Measurements from ENCODE around the gene PNRC2.

PNRC2 gene, protein sequence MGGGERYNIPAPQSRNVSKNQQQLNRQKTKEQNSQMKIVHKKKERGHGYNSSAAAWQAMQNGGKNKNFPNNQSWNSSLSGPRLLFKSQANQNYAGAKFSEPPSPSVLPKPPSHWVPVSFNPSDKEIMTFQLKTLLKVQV

DNA sequence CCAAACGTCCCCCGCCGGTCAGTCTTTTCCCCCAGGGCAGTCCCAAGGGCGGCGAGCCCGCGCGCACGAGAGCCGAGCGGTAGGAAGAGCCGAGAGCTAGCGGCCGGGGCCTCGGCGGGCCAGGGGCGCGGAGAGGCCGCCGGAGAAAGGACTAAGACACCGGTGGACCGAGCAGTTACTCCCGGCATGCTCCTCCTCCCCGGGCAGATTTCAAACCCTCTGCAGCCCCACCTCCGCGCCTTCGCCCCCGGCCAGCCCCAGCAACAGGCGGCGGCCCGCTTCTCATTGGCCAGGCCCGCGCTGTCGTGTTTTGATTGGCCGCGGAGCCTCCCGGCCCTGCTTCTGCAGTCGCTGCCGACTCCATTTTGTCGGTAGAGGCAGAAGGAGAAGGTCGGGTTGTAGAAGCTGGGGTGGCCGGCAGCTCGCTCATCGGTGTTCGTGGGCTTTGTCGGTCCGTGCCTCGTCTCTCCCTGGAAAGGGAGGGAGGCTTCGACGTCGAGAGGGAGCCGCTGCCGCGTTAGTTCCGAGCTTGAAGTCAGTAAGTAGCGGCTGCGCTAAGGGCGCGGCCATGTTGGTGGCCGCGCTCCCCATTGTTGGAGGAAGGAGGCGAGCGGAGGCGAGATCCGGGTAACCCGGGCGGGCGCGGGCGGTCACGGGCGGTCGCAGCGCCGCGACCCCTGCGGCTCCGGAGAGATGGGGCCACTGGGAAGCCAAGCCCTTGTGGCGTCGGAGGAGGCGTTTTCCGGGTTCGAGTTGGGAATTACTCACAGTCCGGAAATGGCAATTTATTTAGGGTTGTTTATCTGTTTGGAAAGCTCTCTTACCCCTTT is at the start of gene PNRC2:
Gene PNRC2 (plus strand): TSS at position 368 of the 830 bp plus-strand sequence. CDS start 1,630 bp downstream, outside the sequence.
- peak; percentile 93 for DNase-seq (ENCODE audit: low read depth)
- TF ChIP-seq CTCF (conservative IDR thresholded peaks at IDR 0.05; ENCODE audit: control insufficient read depth, insufficient read depth, low read depth, low read length), result no peak
- H3K4me3 ChIP-seq (ENCODE audit: control insufficient read depth, low read depth, low read length), result peak within 1 kb of the TSS; percentile 83

- no peak for DNase-seq (ENCODE audit: low read depth)
- no peak for TF ChIP-seq CTCF (conservative IDR thresholded peaks at IDR 0.05; ENCODE audit: control insufficient read depth, insufficient read depth, low read depth, low read length)
- no peak overlapping the region for H3K4me3 ChIP-seq (ENCODE audit: control insufficient read depth, low read depth, low read length)
These were observed 49.5 kb upstream of the PNRC2 start for GRCh38 chr1:23910144-23910543.

GRCh38 chr1:23910553-23911246 is 48.9 kb upstream of the PNRC2 start:
- no peak overlapping the region for H3K4me3 ChIP-seq (ENCODE audit: control insufficient read depth, low read depth, low read length)
- no peak for TF ChIP-seq CTCF (conservative IDR thresholded peaks at IDR 0.05; ENCODE audit: control insufficient read depth, insufficient read depth, low read depth, low read length)
- no peak for DNase-seq (ENCODE audit: low read depth)

- no peak for DNase-seq (ENCODE audit: low read depth)
- TF ChIP-seq CTCF (conservative IDR thresholded peaks at IDR 0.05; ENCODE audit: control insufficient read depth, insufficient read depth, low read depth, low read length), result no peak
- H3K4me3 ChIP-seq (ENCODE audit: control insufficient read depth, low read depth, low read length), result no peak overlapping the region
These were observed 47.7 kb upstream of the PNRC2 start for GRCh38 chr1:23911921-23912320.

- no peak within 1 kb of the TSS for H3K4me3 ChIP-seq (ENCODE audit: control insufficient read depth, low read depth, low read length)
- no peak for TF ChIP-seq CTCF (conservative IDR thresholded peaks at IDR 0.05; ENCODE audit: control insufficient read depth, insufficient read depth, low read depth, low read length)
- no peak for DNase-seq (ENCODE audit: low read depth)
These were observed 46.3 kb upstream of the PNRC2 start, which contains the start of gene CNR2 for GRCh38 chr1:23913212-23913880. Gene CNR2, minus strand, starts transcription at chr1:23913362. Its CDS starts 37,745 bp downstream, at chr1:23875617.

DNA sequence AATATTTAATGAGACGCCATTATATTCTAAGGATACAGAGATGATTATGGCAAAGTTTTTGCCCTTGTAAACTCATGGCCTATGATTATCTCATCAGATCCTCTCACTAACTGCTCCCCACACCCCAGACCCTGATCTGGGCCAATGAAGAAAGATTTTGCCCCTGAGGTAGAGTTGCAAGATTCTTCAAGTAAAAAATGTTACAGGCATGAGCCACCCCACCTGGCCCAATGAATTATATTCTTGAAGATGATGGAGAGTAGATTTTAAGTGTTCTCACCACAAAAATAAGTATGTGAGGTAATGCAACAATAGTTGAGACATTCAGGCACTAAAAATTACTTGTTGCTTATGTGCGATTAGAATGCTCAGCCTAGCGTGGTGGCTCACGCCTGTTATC is 44.7 kb upstream of the PNRC2 start:
- no peak for DNase-seq (ENCODE audit: low read depth)
- no peak for TF ChIP-seq CTCF (conservative IDR thresholded peaks at IDR 0.05; ENCODE audit: control insufficient read depth, insufficient read depth, low read depth, low read length)
- no peak overlapping the region for H3K4me3 ChIP-seq (ENCODE audit: control insufficient read depth, low read depth, low read length)
